ENCODE data around the gene SLC35F1. TPM values are rescaled to one million over a fixed set of nuclear protein-coding genes. Genes with fewer than 3 reads are reported as not detected.

The SLC35F1 gene
- total RNA-seq, 1 donor from 2014 or later: not detected

- ChIA-PET POLR2A (no interaction called here), CTCF (no interaction called here)
- intact Hi-C loops (cut with micrococcal nuclease): no loop called here
- no peak overlapping the region for H3K27ac Mint-ChIP-seq
- no peaks in the 10 kb centered on the region for H3K4me1 Mint-ChIP-seq
- H3K9me3 Mint-ChIP-seq: no peaks in the 10 kb centered on the region
- DNase-seq (no peak), ATAC-seq (ENCODE audit: low read depth) (no peak)
- no peak for TF ChIP-seq CTCF (IDR thresholded peaks at IDR 0.05)
- no peaks in the 10 kb centered on the region for H3K36me3 Mint-ChIP-seq (ENCODE audit: low read depth)
- H3K4me3 Mint-ChIP-seq: no peak overlapping the region
- H3K27me3 Mint-ChIP-seq: no peaks in the 10 kb centered on the region
Measured at GRCh38 chr6:118263921-118264486, 356.9 kb downstream of the SLC35F1 start.

DNA sequence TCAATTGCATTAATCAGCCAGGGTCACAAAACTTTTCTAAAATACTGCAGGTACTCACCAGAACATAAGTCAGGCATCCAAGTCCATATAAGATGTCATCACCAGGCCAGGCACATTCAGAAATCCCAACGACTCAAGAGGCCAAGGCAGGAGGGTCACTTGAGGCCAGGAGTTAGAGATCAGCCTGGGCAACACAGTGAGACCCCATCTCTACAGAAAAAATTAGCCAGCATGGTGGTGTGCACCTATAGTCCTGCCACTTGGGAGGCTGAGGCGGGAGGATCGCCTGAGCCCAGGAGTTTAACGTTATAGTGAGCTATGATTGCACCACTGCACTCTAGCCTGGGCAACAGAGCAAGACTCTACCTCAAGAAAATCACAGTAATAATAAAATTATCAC is 362.6 kb downstream of the SLC35F1 start:
- Mint-ChIP-seq H3K36me3 (ENCODE audit: low read depth) (no peaks in the 10 kb centered on the region), H3K27ac (no peak overlapping the region), H3K4me3 (no peak overlapping the region), H3K9me3 (no peaks in the 10 kb centered on the region), H3K27me3 (peaks cover 5% of the 10 kb centered on the region), H3K4me1 (no peaks in the 10 kb centered on the region)
- CTCF ChIA-PET: no interaction called here
- DNase-seq (no peak), ATAC-seq (ENCODE audit: low read depth) (no peak)
- intact Hi-C loops (cut with micrococcal nuclease): no loop called here
- POLR2A ChIA-PET: no interaction called here
- TF ChIP-seq CTCF (IDR thresholded peaks at IDR 0.05): no peak

DNA sequence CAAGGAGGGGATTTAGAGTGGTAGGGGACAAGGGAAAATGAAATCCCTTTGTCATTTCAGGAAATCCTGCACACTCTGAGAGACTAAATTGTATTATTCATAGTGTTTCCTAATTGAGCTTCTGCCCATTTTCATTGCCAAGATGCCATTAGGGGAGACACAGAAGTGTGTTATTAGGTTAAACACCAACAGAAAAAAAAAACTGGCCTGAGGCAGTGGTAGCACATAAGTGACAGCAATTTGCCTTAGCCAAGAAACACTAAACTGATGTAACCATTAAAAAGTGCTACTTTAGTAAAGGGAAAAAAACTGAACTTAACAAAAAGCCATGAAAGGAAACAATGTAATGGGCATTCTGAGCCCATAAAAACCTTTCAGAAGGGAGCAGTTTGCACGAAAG is 370.6 kb downstream of the SLC35F1 start:
- intact Hi-C loops (cut with micrococcal nuclease): no loop called here
- no peaks in the 10 kb centered on the region for H3K4me1 Mint-ChIP-seq
- CTCF ChIA-PET: no interaction called here
- H3K9me3 Mint-ChIP-seq: no peaks in the 10 kb centered on the region
- POLR2A ChIA-PET: no interaction called here
- H3K4me3 Mint-ChIP-seq: no peak overlapping the region
- H3K27me3 Mint-ChIP-seq: peaks cover 13% of the 10 kb centered on the region
- H3K27ac Mint-ChIP-seq: no peak overlapping the region
- no peak for ATAC-seq (ENCODE audit: low read depth)
- TF ChIP-seq CTCF (IDR thresholded peaks at IDR 0.05): no peak
- H3K36me3 Mint-ChIP-seq (ENCODE audit: low read depth): no peaks in the 10 kb centered on the region
- DNase-seq: no peak

DNA sequence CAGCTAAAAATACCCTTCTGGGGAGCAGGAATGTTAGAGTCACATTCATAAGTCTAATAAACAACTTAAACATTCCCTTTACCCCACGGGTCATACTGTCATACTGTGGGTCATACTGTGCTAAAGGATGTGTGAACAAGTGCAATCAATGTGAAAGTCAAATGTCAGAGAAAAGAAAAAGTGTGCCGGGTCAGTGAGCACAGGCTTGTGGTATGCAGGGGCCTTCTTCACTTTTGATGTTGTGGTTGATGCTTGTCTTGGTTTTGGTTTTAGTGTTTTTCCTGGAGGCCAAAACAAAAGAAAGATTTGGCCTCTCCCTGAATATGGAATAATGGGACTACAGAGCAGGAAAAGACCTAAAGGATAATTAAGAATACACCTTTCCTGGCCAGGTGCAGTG is 373.1 kb downstream of the SLC35F1 start:
- Mint-ChIP-seq H3K36me3 (ENCODE audit: low read depth) (no peaks in the 10 kb centered on the region), H3K4me1 (no peaks in the 10 kb centered on the region), H3K4me3 (no peak overlapping the region), H3K9me3 (no peaks in the 10 kb centered on the region), H3K27me3 (peaks cover 17% of the 10 kb centered on the region), H3K27ac (no peak overlapping the region)
- DNase-seq: no peak
- TF ChIP-seq CTCF (IDR thresholded peaks at IDR 0.05): no peak
- ChIA-PET POLR2A (no interaction called here), CTCF (no interaction called here)
- no peak for ATAC-seq (ENCODE audit: low read depth)
- intact Hi-C loops (cut with micrococcal nuclease): loop anchor here (5.0 to 10.0 kb wide), 2 partner anchors 227 to 525 kb away; no protein-coding TSS in a partner anchor

GRCh38 chr6:118281291-118281690 is 374.2 kb downstream of the SLC35F1 start:
- CTCF ChIA-PET: no interaction called here
- TF ChIP-seq CTCF (IDR thresholded peaks at IDR 0.05): no peak
- no peak overlapping the region for H3K27ac Mint-ChIP-seq
- no peak overlapping the region for H3K4me3 Mint-ChIP-seq
- POLR2A ChIA-PET: no interaction called here
- peaks cover 16% of the 10 kb centered on the region for H3K27me3 Mint-ChIP-seq
- H3K4me1 Mint-ChIP-seq: no peaks in the 10 kb centered on the region
- no peaks in the 10 kb centered on the region for H3K9me3 Mint-ChIP-seq
- DNase-seq: no peak
- no peak for ATAC-seq (ENCODE audit: low read depth)
- H3K36me3 Mint-ChIP-seq (ENCODE audit: low read depth): no peaks in the 10 kb centered on the region
- intact Hi-C loops (cut with micrococcal nuclease): loop anchor here (5.0 to 10.0 kb wide), 2 partner anchors 226 to 524 kb away; no protein-coding TSS in a partner anchor

Measured in activated B cell treated with CpG ODN at 0.5 μM for 24 hours (primary cell).